ENCODE results near the gene ANKRD55. TPM values are rescaled to one million over a fixed set of nuclear protein-coding genes. Genes with fewer than 3 reads are reported as not detected.

ANKRD55 gene
- total RNA-seq, 2 donors from 2014 or later: 0.27 to 0.29 TPM

- H3K27me3 ChIP-seq (ENCODE audit: control insufficient read depth, insufficient read depth, low read length, poor library complexity, severe bottlenecking): no peaks in the 10 kb centered on the region
- no peaks in the 10 kb centered on the region for H3K36me3 Mint-ChIP-seq (ENCODE audit: low read depth)
- H3K4me3 Mint-ChIP-seq: no peak overlapping the region
- peaks cover 6% of the 10 kb centered on the region for H3K9me3 Mint-ChIP-seq
- DNase-seq: no peak
- no peaks in the 10 kb centered on the region for H3K4me1 ChIP-seq (ENCODE audit: control insufficient read depth, insufficient read depth, low read length)
- no peak overlapping the region for H3K9ac ChIP-seq (ENCODE audit: extremely low read depth, low read length, poor library complexity, severe bottlenecking)
- no peak for TF ChIP-seq CTCF (conservative IDR thresholded peaks at IDR 0.05)
- no peaks in the 10 kb centered on the region for H3K4me1 Mint-ChIP-seq
- WGBS, 2 experiments (ENCODE audit: insufficient coverage in 1 of 2, insufficient read length in 1 of 2): 99 to 100% methylated on average over 2 to 3 of the region's 3 CpGs
- no peak overlapping the region for H3K27ac Mint-ChIP-seq
- H3K27ac ChIP-seq (ENCODE audit: low read depth, low read length): no peak overlapping the region
- H3K4me3 ChIP-seq (ENCODE audit: low read length): no peak overlapping the region
- H3K9me3 ChIP-seq (ENCODE audit: control insufficient read depth, low read length): peaks cover 9% of the 10 kb centered on the region
- H3K36me3 ChIP-seq (ENCODE audit: control insufficient read depth, insufficient read depth, low read length): no peaks in the 10 kb centered on the region
- no peaks in the 10 kb centered on the region for H3K27me3 Mint-ChIP-seq (ENCODE audit: insufficient read depth)
Measured at GRCh38 chr5:56097055-56097454, 136.1 kb downstream of the ANKRD55 start.

DNA sequence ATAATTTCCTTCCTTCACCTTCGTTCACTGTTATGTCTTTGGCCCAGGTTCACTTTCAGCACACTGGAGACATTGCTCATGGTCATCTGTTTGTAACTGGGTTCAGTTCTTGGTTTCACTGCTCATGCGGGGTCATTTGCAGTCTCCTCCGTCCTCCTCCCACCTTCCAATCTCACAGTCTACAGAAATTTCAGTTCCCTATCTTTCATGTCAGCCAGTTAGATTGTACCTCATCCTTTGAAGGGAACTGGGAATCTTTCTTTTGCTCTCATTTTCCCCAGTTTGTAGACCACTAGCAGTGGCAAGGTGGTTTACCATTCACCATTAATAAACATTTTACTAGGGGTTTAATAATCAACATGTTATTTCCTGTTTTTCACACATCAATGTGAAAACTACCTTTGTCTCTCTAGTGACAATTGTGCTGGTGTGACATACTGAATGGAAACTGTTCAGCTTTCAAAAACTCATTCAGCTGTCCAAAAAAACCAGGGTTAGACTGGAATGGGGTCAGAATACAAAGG is 137.5 kb downstream of the ANKRD55 start:
- Histone ChIP-seq H3K27ac (ENCODE audit: low read depth, low read length) (no peak overlapping the region), H3K9me3 (ENCODE audit: control insufficient read depth, low read length) (peaks cover under 1% of the 10 kb centered on the region), H3K9ac (ENCODE audit: extremely low read depth, low read length, poor library complexity, severe bottlenecking) (no peak overlapping the region), H3K36me3 (ENCODE audit: control insufficient read depth, insufficient read depth, low read length) (no peaks in the 10 kb centered on the region), H3K4me3 (ENCODE audit: low read length) (no peak overlapping the region), H3K27me3 (ENCODE audit: control insufficient read depth, insufficient read depth, low read length, poor library complexity, severe bottlenecking) (no peaks in the 10 kb centered on the region), H3K4me1 (ENCODE audit: control insufficient read depth, insufficient read depth, low read length) (no peaks in the 10 kb centered on the region)
- no peaks in the 10 kb centered on the region for H3K36me3 Mint-ChIP-seq (ENCODE audit: low read depth)
- no peak for DNase-seq
- no peaks in the 10 kb centered on the region for H3K4me1 Mint-ChIP-seq
- no peaks in the 10 kb centered on the region for H3K27me3 Mint-ChIP-seq (ENCODE audit: insufficient read depth)
- TF ChIP-seq CTCF (conservative IDR thresholded peaks at IDR 0.05): no peak
- no peak overlapping the region for H3K4me3 Mint-ChIP-seq
- 87 to 96% methylated on average over 3 of the region's 3 CpGs for WGBS, 2 experiments (ENCODE audit: insufficient coverage in 1 of 2, insufficient read length in 1 of 2)
- H3K9me3 Mint-ChIP-seq: peaks cover under 1% of the 10 kb centered on the region
- H3K27ac Mint-ChIP-seq: no peak overlapping the region

- Mint-ChIP-seq H3K36me3 (ENCODE audit: low read depth) (no peaks in the 10 kb centered on the region), H3K27me3 (ENCODE audit: insufficient read depth) (no peaks in the 10 kb centered on the region), H3K27ac (no peak overlapping the region), H3K9me3 (no peaks in the 10 kb centered on the region), H3K4me1 (no peaks in the 10 kb centered on the region), H3K4me3 (no peak overlapping the region)
- Histone ChIP-seq H3K4me1 (ENCODE audit: control insufficient read depth, insufficient read depth, low read length) (no peaks in the 10 kb centered on the region), H3K27me3 (ENCODE audit: control insufficient read depth, insufficient read depth, low read length, poor library complexity, severe bottlenecking) (no peaks in the 10 kb centered on the region), H3K4me3 (ENCODE audit: low read length) (no peak overlapping the region), H3K27ac (ENCODE audit: low read depth, low read length) (no peak overlapping the region), H3K9ac (ENCODE audit: extremely low read depth, low read length, poor library complexity, severe bottlenecking) (no peak overlapping the region), H3K36me3 (ENCODE audit: control insufficient read depth, insufficient read depth, low read length) (no peaks in the 10 kb centered on the region), H3K9me3 (ENCODE audit: control insufficient read depth, low read length) (no peaks in the 10 kb centered on the region)
- no peak for TF ChIP-seq CTCF (conservative IDR thresholded peaks at IDR 0.05)
- 93 to 96% methylated on average over 7 to 9 of the region's 10 CpGs for WGBS, 2 experiments (ENCODE audit: insufficient coverage in 1 of 2, insufficient read length in 1 of 2)
- DNase-seq: no peak
Measured at GRCh38 chr5:56094579-56095361, 138.4 kb downstream of the ANKRD55 start.

Data from endodermal cell (in vitro differentiated cells).